HG03039 (cell line): ENCODE data around the gene THEM5.
"Not testable (repeated sequence)": the region's sequence is repeated elsewhere in the genome, so short reads cannot be mapped to it uniquely, and the experiment has no call there.

Experiments used
- ATAC-seq: cut with Tn5 transposase; IDR thresholded peaks from one replicate; pipeline ENCODE4 v1.9.1; 2021; ENCODE audit warnings: mild to moderate bottlenecking, moderate library complexity; ENCODE audit not compliant: unreplicated experiment

THEM5 gene

DNA sequence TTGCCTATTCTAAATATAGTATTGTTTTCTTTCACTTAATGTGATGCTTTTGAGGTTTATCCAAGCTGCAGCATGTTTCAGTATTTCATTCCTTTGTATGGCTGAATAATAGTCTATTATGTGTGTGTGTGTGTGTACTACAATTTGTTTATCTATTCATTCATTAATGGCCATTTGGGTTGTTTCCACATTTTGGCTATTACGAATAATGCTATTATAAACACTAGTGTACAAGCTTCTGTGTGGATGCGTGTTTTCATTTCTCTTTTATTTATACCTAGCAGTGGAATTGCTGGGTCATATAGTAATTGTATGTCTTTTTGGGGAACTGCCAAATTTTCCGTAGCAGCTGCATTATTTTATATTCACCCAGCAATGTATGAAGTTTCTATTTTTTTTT, 15.0 kb upstream of the THEM5 start:
- no peak for ATAC-seq

- no peak for ATAC-seq
These were observed 14.4 kb upstream of the THEM5 start for GRCh38 chr1:151867765-151868411.

- ATAC-seq: no peak
These were observed 13.8 kb upstream of the THEM5 start for GRCh38 chr1:151867321-151867720.

DNA sequence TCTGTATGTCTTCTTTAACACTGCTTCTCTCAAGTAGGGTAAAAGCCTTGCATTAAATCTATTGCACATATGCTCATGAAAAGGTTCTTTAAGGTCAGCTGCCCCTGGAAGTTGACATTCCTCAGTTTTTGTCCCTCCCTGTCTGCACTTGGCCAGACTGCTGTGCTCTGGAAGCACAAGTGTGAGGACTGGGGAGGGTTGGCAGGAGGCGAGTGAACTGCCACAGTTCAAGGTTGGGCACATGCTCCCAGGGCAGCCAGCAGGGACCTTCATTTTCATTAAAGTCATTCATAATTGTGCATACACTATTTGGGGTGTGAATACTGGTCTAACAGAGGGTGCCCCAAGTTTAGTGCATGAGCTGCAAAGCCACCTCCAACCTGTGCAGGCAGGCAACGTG, 10.9 kb upstream of the THEM5 start:
- ATAC-seq: no peak

GRCh38 chr1:151862604-151863003, 9.1 kb upstream of the THEM5 start:
- no peak for ATAC-seq

DNA sequence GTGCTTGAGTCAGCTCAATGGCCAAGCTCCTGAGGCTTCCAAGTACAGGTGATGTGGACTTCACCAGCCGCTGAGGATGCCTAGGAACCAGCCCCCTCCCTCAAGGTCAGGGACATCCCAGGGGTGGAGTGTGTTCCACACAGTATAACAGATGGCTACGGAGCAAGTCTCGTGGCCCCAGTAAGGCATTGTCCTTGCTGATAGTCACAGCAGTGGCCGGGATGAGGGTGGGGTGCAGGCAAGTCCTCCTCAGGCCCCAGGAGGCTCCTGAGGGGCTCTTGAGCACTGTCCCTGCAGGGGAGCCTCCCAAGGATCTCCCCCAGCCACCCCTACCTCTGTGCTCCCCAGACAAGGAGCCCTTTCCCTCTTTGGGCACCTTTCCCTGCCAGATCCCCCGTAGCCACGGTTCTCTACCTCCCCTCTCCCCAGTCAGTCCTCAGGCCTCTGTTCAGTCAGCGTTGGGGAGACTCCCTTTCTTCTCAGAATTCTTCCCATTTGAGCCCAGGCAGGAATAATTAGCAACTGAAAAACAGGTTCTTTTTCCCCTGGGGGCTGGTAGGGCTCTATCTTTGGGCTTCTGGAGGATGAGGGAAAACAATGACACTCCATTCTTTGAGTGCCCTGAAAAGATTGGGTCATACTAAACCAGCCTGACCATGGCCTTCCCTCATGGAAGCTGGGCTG, 7.1 kb upstream of the THEM5 start:
- no peak for ATAC-seq

GRCh38 chr1:151859891-151860293, 6.4 kb upstream of the THEM5 start:
- ATAC-seq: no peak

DNA sequence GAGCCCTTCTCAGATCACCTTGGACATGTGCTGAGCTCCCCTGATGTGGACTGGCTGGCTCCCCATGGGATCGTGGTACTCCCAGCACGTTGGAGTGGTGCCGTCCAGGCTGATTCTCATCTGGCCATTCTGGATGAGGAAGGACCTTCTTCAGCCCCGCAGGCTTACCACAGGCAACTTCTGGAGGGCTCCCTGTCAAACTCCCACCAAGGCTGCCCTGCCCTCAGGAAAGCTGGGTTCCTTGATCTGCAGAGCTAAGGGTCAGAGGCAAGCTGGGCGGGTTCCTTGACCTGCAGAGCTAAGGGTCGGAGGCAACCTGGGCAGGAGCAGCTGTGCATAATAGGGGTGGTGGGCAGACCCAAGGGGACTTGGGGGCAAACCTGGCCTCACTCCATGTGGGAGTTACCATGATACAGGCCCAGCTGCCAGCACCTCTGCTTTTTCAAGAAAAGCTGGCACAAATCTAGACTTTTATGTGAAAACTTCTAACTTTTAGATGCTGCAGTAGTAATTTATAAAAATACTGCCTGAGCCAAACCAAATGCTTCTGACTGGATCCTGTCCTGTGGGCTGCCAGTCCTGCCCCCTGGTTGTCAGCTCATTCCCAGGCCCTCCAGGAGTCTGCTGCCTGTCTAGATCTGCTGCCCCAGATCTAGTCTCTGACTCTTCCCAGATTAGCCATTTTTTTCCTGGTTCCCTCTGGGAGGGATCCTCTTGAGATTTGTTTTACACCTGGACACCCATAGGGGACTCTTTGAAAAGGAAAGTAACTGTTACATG, 5.6 kb upstream of the THEM5 start:
- no peak for ATAC-seq

- no peak for ATAC-seq
These were observed 4.7 kb upstream of the THEM5 start for GRCh38 chr1:151858030-151858746.

- ATAC-seq: no peak
These were observed 2.4 kb upstream of the THEM5 start for GRCh38 chr1:151855933-151856332.

DNA sequence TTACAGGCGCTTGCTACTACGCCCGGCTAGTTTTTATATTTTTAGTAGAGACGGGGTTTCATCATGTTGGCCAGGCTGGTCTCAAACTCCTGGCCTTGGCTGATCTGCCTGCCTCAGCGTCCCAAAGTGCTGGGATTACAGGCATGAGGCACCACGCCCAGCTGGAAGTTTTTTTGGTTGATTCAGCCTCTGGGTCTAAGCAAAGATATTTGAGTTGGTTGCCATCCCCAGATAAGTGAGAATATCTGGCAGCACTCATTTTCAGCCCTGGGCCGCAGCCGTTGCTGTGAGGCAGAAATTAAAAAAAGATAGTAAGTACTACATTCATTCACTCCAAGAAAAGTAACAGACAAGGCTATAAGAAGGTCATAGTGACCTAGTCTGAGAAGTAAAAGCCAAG, 2.0 kb upstream of the THEM5 start:
- not testable (repeated sequence) for ATAC-seq

DNA sequence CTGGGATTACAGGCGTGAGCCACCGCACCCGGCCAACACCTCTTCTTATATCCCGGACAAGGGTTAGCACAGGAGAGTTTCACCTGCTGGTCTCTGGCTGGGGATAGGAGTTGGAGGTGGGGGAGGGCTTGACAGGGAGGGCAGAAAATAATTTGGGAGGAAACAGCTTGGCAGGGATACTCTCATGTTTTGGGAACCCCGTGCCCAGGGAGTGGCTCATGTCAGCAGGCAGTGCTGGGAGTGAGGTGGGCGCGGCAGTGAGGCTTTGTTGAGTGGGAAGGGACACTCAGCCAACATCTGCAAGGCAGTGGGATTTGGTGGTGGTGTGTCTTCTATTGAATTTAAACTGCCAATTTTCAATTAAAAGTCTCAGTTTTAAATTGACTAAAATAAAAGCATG, 1.1 kb upstream of the THEM5 start:
- no peak for ATAC-seq

- no peak for ATAC-seq
These were observed 779 bp downstream of the THEM5 start for GRCh38 chr1:151852733-151853132.

DNA sequence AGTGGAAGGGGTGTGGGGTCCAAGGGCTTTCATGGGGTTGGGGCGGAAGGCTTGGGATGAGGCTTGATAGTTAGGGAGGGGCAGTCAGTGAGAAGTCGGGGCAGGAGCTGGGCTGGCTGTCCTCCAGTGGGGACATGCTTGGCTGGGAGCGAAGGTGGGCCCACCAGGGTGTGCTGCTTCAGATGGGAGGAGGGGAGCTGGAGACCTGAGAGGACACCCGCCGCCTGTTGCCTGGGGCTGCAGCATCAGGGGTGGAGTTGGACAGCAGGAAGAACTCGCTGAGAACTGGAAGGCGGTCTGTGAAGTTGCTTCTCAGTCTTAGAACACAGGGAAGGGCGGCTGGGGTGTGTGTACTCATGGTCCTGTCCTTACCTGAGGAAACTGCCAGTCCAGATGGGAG, 1.6 kb downstream of the THEM5 start:
- ATAC-seq: no peak

DNA sequence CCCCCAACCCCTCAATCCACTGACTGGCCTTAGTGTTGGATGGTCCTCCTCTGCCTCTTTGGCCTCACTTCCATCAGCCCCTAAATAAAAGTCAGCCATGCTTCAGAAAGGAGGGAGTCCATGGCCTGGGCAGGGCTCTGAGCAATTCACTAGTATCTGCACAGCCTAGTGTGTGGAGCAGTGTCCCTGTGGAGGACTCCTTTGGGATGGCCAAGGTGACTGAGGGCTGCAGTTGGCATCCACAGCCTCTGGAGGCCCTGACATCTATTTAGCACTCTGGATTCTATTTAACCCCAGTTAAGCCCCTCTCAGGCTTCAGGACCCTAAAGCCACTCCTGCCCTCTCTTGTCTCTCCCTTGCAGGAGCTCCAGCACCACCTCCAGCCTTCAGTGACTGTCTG, 3.6 kb downstream of the THEM5 start:
- ATAC-seq: no peak

DNA sequence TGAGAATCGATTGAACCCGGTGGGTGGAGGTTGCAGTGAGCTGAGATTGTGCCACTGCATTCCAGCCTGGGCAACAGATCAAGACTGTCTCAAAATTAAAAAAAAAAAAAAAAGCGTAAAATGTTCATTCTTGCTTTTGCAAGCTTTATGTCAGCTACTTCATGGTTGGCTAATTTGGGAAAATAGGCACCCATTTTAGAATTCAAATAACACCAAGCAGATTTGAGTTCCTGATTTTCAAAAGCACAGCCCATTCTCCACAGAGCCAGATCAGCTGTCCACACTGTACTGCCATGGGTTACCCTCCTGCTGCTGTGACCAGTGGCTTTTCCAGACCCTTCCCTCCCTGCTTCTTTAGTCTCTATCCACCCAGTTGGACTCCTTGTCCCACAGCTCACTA, 4.4 kb downstream of the THEM5 start:
- no peak for ATAC-seq

DNA sequence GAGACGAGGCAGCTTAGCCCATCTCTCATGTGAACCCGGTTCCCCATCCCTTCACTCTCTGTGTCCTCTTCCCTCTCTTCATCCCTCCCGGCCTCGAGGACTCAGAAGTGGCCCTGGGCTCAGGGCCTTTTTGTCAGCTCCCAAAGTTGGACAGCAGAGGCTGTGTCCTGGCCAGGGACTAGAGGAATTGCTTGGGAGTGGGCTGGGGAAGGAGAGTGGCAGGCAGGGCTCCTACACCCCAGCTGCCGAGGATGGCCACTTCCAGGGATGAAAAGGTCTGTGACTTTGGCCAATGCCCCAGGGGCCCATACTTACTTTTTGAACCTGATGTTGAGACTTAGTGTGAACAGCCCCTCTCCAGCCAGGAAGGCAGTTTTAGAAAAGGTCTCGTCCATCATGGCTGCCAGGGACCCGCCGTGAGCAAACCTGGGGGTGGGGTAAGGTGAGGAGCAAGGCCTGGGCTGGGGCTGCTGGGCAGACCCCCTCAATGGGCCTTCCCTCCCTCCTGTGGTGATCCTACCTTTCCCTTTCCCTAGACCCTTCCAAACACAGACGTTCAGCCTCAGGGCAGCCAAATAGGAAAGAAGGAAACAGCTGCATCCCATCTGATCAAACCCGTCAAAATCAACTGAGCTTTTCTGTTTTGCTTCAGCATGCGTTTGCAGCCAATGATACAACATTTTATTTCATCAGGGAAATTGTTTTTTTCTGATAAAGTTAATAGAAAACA, 5.5 kb downstream of the THEM5 start:
- ATAC-seq: no peak

- no peak for ATAC-seq
These were observed 6.8 kb downstream of the THEM5 start for GRCh38 chr1:151846686-151847237.

GRCh38 chr1:151846062-151846568, 7.4 kb downstream of the THEM5 start:
- no peak for ATAC-seq

GRCh38 chr1:151843398-151843797, 10.1 kb downstream of the THEM5 start:
- no peak for ATAC-seq
